A549 (cell line): ENCODE results near the gene RORB. TPM values are rescaled to one million over a fixed set of nuclear protein-coding genes. Genes with fewer than 3 reads are reported as not detected.

Source experiments
- ATAC-seq, 2 experiments: fragments of 200-7000 bp in 1 of 2; fragments of >200 bp in 1 of 2; cut with Nextera tagmentation in 1 of 2; cut with Tn5 transposase in 1 of 2; 3 replicates each; pipeline versions ENCODE4 v1.8.0 to v1.9.1; 2018 to 2020; ENCODE audit warnings: mild to moderate bottlenecking in 1 of 2, moderate library complexity in 1 of 2
- CTCF ChIA-PET: fragments of 300-600 bp; sonication (Branson Sonifier 250); formaldehyde crosslinking; extraction: SDS; loops from one replicate; lab custom pipeline; 2021; ENCODE audit warnings: antibody characterized with exemption, inconsistent platforms; lab: Yijun Ruan, JAX
- POLR2A ChIA-PET: fragments of 350-600 bp; formaldehyde crosslinking; extraction: SDS; loops from one replicate; lab custom pipeline; 2021; ENCODE audit warnings: antibody characterized with exemption, inconsistent platforms; lab: Yijun Ruan, JAX
- DNase-seq, 2 experiments: peaks; one replicate each; pipeline versions ENCODE4 v3.0.0 to v3.0.0-alpha.2; 2011 to 2016; ENCODE audit warnings: low read depth in 1 of 2, low spot score in 1 of 2
- FAIRE-seq: peaks from 2 replicates; lab custom pipeline; 2011; peaks lifted over from hg19 to GRCh38; lab: Jason Lieb, UNC
- H3K27ac ChIP-seq, 2 experiments: fragments of >200 bp; sonication (Bioruptor Twin); formaldehyde crosslinking; 3 replicates each; pipeline ENCODE4 v1.5.1; 2016 to 2017
- H3K4me1 ChIP-seq: fragments of >200 bp; sonication (Bioruptor Twin); formaldehyde crosslinking; 3 replicates; pipeline ENCODE4 v1.6.1; 2016
- H3K4me2 ChIP-seq: fragments of >200 bp; sonication (Bioruptor Twin); formaldehyde crosslinking; 3 replicates; pipeline ENCODE4 v1.6.1; 2016
- H3K4me3 ChIP-seq: fragments of >200 bp; sonication (Bioruptor Twin); formaldehyde crosslinking; 3 replicates; pipeline ENCODE4 v1.5.1; 2016
- H3K9me3 ChIP-seq: fragments of >200 bp; sonication (Bioruptor Twin); formaldehyde crosslinking; 3 replicates; pipeline ENCODE4 v1.6.1; 2016
- BHLHE40 ChIP-seq: IDR thresholded peaks from 2 replicates; pipeline ENCODE4 v1.6.1; 2012; ENCODE audit warnings: low read depth, low read length, inconsistent platforms
- CBX2 ChIP-seq: fragments of 200-600 bp; sonication (generic); IDR thresholded peaks from 2 replicates; pipeline ENCODE4 v1.6.1; 2016; ENCODE audit warnings: low read depth, mild to moderate bottlenecking, borderline replicate concordance
- CHD4 ChIP-seq: fragments of 200-600 bp; sonication (generic); IDR thresholded peaks from 2 replicates; pipeline ENCODE4 v1.6.1; 2016; ENCODE audit warnings: antibody characterized with exemption, mild to moderate bottlenecking, borderline replicate concordance
- EHF ChIP-seq: fragments of 250-450 bp; sonication (Bioruptor Pico); IDR thresholded peaks from 2 replicates; pipeline ENCODE4 v1.5.0; 2020; ENCODE audit warnings: mild to moderate bottlenecking
- EP300 ChIP-seq, 2 experiments: fragments of >200 bp; sonication (Bioruptor Twin); formaldehyde crosslinking; IDR thresholded peaks; 2 replicates in 1 of 2; 3 replicates in 1 of 2; pipeline ENCODE4 v1.6.1; 2016 to 2017
- ESRRA ChIP-seq: fragments of 150-350 bp; IDR thresholded peaks from 2 replicates; pipeline ENCODE4 v1.6.1; 2014; ENCODE audit warnings: mild to moderate bottlenecking, low read length, borderline replicate concordance
- FOSB ChIP-seq: fragments of 250-450 bp; sonication (Bioruptor Pico); IDR thresholded peaks from 2 replicates; pipeline ENCODE4 v1.5.0; 2020; ENCODE audit warnings: mild to moderate bottlenecking, moderate library complexity
- GATA3 ChIP-seq: IDR thresholded peaks from 2 replicates; pipeline ENCODE4 v1.6.1; 2012; ENCODE audit warnings: borderline replicate concordance
- HDAC2 ChIP-seq: fragments of 200-600 bp; sonication (generic); IDR thresholded peaks from 2 replicates; pipeline ENCODE4 v1.6.1; 2016
- HES2 ChIP-seq: fragments of >200 bp; sonication (Bioruptor Twin); formaldehyde crosslinking; IDR thresholded peaks from 2 replicates; pipeline ENCODE4 v1.6.1; 2016
- HOXA7 ChIP-seq: fragments of 250-450 bp; sonication (Bioruptor Pico); IDR thresholded peaks from 2 replicates; pipeline ENCODE4 v1.5.0; 2020; ENCODE audit warnings: mild to moderate bottlenecking, moderate library complexity
- HOXB13 ChIP-seq: fragments of 250-450 bp; sonication (Bioruptor Pico); IDR thresholded peaks from 2 replicates; pipeline ENCODE4 v1.5.0; 2020; ENCODE audit warnings: low read depth, mild to moderate bottlenecking, moderate library complexity
- HOXB5 ChIP-seq: fragments of 250-450 bp; sonication (Bioruptor Pico); IDR thresholded peaks from 2 replicates; pipeline ENCODE4 v1.5.0; 2020; ENCODE audit warnings: mild to moderate bottlenecking, moderate library complexity
- MAFK ChIP-seq: fragments of 450-650 bp; IDR thresholded peaks from 2 replicates; pipeline ENCODE4 v1.6.1; 2014; ENCODE audit not compliant: partially characterized antibody
- MAZ ChIP-seq: fragments of 150-350 bp; IDR thresholded peaks from 2 replicates; pipeline ENCODE4 v1.6.1; 2014; ENCODE audit warnings: antibody characterized with exemption, low read depth, low read length, borderline replicate concordance
- MYC ChIP-seq: IDR thresholded peaks from 2 replicates; pipeline ENCODE4 v1.6.1; 2012; ENCODE audit warnings: mild to moderate bottlenecking, inconsistent platforms, low read length, improper control_type of control experiment, borderline replicate concordance
- NFE2L2 ChIP-seq: fragments of 150-350 bp; conservative IDR thresholded peaks from 2 replicates; pipeline ENCODE4 v1.6.1; 2014; ENCODE audit warnings: low read length
- PBX3 ChIP-seq: IDR thresholded peaks from 2 replicates; pipeline ENCODE4 v1.6.1; 2012
- PHF8 ChIP-seq: fragments of 200-600 bp; sonication (generic); IDR thresholded peaks from 2 replicates; pipeline ENCODE4 v1.6.1; 2016; ENCODE audit warnings: low read depth, mild to moderate bottlenecking, antibody characterized with exemption, moderate library complexity, borderline replicate concordance
- POLR2A ChIP-seq: IDR thresholded peaks from 2 replicates; pipeline ENCODE4 v1.6.1; 2012; ENCODE audit warnings: mild to moderate bottlenecking, low read length
- POLR2AphosphoS2 ChIP-seq: conservative IDR thresholded peaks from 2 replicates; pipeline ENCODE4 v1.6.1; 2012; ENCODE audit warnings: low read length, improper control_type of control experiment, inconsistent platforms
- RAD21 ChIP-seq, 2 experiments: fragments of >200 bp in 1 of 2; sonication (Bioruptor Twin) in 1 of 2; formaldehyde crosslinking in 1 of 2; IDR thresholded peaks in 1 of 2; conservative IDR thresholded peaks in 1 of 2; 2 replicates in 1 of 2; 3 replicates in 1 of 2; pipeline ENCODE4 v1.6.1; 2012 to 2018; ENCODE audit warnings: inconsistent platforms in 1 of 2
- RCOR1 ChIP-seq: fragments of 150-350 bp; IDR thresholded peaks from 2 replicates; pipeline ENCODE4 v1.6.1; 2014; ENCODE audit warnings: antibody characterized with exemption, low read length, low read depth
- SREBF2 ChIP-seq: fragments of 450-650 bp; IDR thresholded peaks from 2 replicates; pipeline ENCODE4 v1.6.1; 2014; ENCODE audit warnings: mild to moderate bottlenecking, moderate library complexity
- TFCP2L1 ChIP-seq: fragments of 250-450 bp; sonication (Bioruptor Pico); IDR thresholded peaks from 2 replicates; pipeline ENCODE4 v1.5.0; 2021; ENCODE audit warnings: mild to moderate bottlenecking
- ZFP36 ChIP-seq: fragments of 450-650 bp; IDR thresholded peaks from 2 replicates; pipeline ENCODE4 v1.6.1; 2014; ENCODE audit warnings: borderline replicate concordance; ENCODE audit not compliant: partially characterized antibody
- ZNF302 ChIP-seq: fragments of 250-450 bp; sonication (Bioruptor Pico); IDR thresholded peaks from 2 replicates; pipeline ENCODE4 v1.9.0; 2021; ENCODE audit warnings: inconsistent platforms, mild to moderate bottlenecking, moderate library complexity
- WGBS: methylation state at CpG from one replicate; pipeline ENCODE4 v1.1.6; 2017; ENCODE audit errors: missing lambda C conversion rate; 5-methylcytosine and 5-hydroxymethylcytosine counted together
- polyA plus RNA-seq, 4 experiments: library from polyadenylated mRNA; depleted of rRNA in 3 of 4; stranded (reverse); fragments of >200 nt; fragmentation: RNase III in 1 of 4; extraction: RNeasy Plus Mini Kit Qiagen cat#74134 plus additional on column Dnase treatment in 1 of 4; gene quantifications; 2 replicates in 3 of 4; 3 replicates in 1 of 4; pipeline ENCODE4 v1.2.3, GENCODE V29; 2011 to 2017
- TF ChIP-seq, protein P1 (sequence below): fragments of >200 bp; sonication (Bioruptor Twin); formaldehyde crosslinking; IDR thresholded peaks from 3 replicates; pipeline ENCODE4 v1.5.1; 2016
- TF ChIP-seq, protein P2 (sequence below): fragments of 250-450 bp; sonication (Bioruptor Pico); IDR thresholded peaks from 2 replicates; pipeline ENCODE4 v1.5.0; 2021; ENCODE audit warnings: mild to moderate bottlenecking, moderate library complexity, borderline replicate concordance

RORB gene
- polyA plus RNA-seq, 2 of the 4 experiments (the other 2 are of a cell fraction), result not detected

- H3K4me3 ChIP-seq, result no peak overlapping the region
- CTCF ChIA-PET, result no interaction called here
Observed at GRCh38 chr9:74589576-74589975, 92.4 kb downstream of the RORB start.

DNA sequence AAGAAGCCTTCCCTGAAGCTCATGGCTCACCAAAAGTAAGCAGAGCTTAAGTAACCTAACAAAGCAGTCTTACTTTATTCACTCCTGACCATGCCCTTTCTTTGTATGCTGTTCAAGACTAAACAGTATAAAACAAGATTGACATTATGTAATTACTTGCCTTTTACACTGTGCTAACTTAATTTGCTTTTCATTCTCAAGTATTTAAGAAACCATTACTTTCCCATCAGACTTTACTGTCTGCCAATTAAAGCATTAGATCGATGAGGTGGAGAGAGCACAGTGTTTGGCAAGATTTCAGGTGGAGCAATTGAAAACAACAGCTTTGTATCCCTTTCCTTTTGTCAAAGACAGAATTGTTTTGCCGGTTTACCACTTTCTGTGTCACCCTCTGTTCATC, 98.2 kb downstream of the RORB start:
- ATAC-seq (no peak), FAIRE-seq (no peak), DNase-seq (no peak)
- TF ChIP-seq MAZ, result no peak
- TF ChIP-seq HDAC2, result no peak
- 3% methylated on average over 2 of the region's 2 CpGs for WGBS
- Histone ChIP-seq H3K9me3 (no peaks in the 10 kb centered on the region), H3K27ac (no peak overlapping the region), H3K4me2 (no peak overlapping the region), H3K4me1 (no peaks in the 10 kb centered on the region), H3K4me3 (no peak overlapping the region)
- ChIA-PET CTCF (interaction anchor here (1.2 to 2.2 kb wide), 2 partner anchors 12 to 23 kb away, joined by 4 to 5 read pairs; no protein-coding TSS in a partner anchor), POLR2A (no interaction called here)

More at GRCh38 chr9:74589576-74589975, 92.4 kb downstream of the RORB start:
- no peaks in the 10 kb centered on the region for H3K4me1 ChIP-seq
- TF ChIP-seq HES2 (no peak), EP300 (IDR thresholded peaks at IDR 0.05) (no peak), NFE2L2 (no peak), HOXB13 (CRISPR knock-in tag) (no peak), HOXA7 (CRISPR knock-in tag) (no peak), CBX2 (no peak), RAD21 (conservative IDR thresholded peaks at IDR 0.05 in 1 of 2, IDR thresholded peaks at IDR 0.05 in 1 of 2) (no peak), HDAC2 (no peak), TFCP2L1 (no peak), ZNF302 (CRISPR knock-in tag) (no peak), MAFK (no peak), EHF (CRISPR knock-in tag) (no peak), POLR2AphosphoS2 (no peak), BHLHE40 (no peak)
- TF ChIP-seq, protein P1, sequence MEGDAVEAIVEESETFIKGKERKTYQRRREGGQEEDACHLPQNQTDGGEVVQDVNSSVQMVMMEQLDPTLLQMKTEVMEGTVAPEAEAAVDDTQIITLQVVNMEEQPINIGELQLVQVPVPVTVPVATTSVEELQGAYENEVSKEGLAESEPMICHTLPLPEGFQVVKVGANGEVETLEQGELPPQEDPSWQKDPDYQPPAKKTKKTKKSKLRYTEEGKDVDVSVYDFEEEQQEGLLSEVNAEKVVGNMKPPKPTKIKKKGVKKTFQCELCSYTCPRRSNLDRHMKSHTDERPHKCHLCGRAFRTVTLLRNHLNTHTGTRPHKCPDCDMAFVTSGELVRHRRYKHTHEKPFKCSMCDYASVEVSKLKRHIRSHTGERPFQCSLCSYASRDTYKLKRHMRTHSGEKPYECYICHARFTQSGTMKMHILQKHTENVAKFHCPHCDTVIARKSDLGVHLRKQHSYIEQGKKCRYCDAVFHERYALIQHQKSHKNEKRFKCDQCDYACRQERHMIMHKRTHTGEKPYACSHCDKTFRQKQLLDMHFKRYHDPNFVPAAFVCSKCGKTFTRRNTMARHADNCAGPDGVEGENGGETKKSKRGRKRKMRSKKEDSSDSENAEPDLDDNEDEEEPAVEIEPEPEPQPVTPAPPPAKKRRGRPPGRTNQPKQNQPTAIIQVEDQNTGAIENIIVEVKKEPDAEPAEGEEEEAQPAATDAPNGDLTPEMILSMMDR, result no peak
- FAIRE-seq, result no peak
- H3K27ac ChIP-seq, result no peak overlapping the region
- no peak for DNase-seq
- no peak overlapping the region for H3K4me2 ChIP-seq
- no peaks in the 10 kb centered on the region for H3K9me3 ChIP-seq
- 20% methylated on average over 5 of the region's 5 CpGs for WGBS
- ATAC-seq, result no peak
- POLR2A ChIA-PET, result no interaction called here

GRCh38 chr9:74598874-74599273, 101.7 kb downstream of the RORB start:
- no peaks in the 10 kb centered on the region for H3K4me1 ChIP-seq
- POLR2A ChIA-PET, result no interaction called here
- H3K4me2 ChIP-seq, result no peak overlapping the region
- DNase-seq, result no peak
- H3K4me3 ChIP-seq, result no peak overlapping the region
- WGBS, result 26% methylated on average over 3 of the region's 3 CpGs
- H3K9me3 ChIP-seq, result no peaks in the 10 kb centered on the region
- FAIRE-seq, result no peak
- no peak overlapping the region for H3K27ac ChIP-seq
- CTCF ChIA-PET, result no interaction called here
- no peak for ATAC-seq
- TF ChIP-seq HOXB5 (no peak), FOSB (CRISPR knock-in tag) (no peak), ZFP36 (no peak), EP300 (IDR thresholded peaks at IDR 0.05) (no peak), RCOR1 (no peak), PHF8 (no peak), ESRRA (no peak), GATA3 (no peak), CBX2 (no peak), SREBF2 (no peak), PBX3 (no peak), NFE2L2 (no peak), MYC (no peak), POLR2A (no peak), CHD4 (no peak)
- TF ChIP-seq, protein P1, result no peak
- TF ChIP-seq, protein P2, sequence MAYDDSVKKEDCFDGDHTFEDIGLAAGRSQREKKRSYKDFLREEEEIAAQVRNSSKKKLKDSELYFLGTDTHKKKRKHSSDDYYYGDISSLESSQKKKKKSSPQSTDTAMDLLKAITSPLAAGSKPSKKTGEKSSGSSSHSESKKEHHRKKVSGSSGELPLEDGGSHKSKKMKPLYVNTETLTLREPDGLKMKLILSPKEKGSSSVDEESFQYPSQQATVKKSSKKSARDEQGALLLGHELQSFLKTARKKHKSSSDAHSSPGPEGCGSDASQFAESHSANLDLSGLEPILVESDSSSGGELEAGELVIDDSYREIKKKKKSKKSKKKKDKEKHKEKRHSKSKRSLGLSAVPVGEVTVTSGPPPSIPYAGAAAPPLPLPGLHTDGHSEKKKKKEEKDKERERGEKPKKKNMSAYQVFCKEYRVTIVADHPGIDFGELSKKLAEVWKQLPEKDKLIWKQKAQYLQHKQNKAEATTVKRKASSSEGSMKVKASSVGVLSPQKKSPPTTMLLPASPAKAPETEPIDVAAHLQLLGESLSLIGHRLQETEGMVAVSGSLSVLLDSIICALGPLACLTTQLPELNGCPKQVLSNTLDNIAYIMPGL, result no peak
